Body of pancreas (tissue), 4 donors: Measurements from ENCODE around the gene PCDHGB7. TPM values are rescaled to one million over a fixed set of nuclear protein-coding genes. Genes with fewer than 3 reads are reported as not detected.
A peak's percentile ranks its signal among the peaks of the same experiment; 100 is the strongest.
"Not testable (repeated sequence)": the region's sequence is repeated elsewhere in the genome, so short reads cannot be mapped to it uniquely, and the experiment has no call there.

Experiments used
- ATAC-seq: fragments of 150-250 bp; one replicate; pipeline ENCODE4 v1.9.1; 2016
- DNase-seq, 4 donors: peaks; one replicate each; pipeline ENCODE4 v3.0.0-alpha.2; 2019
- H3K27ac ChIP-seq, 4 donors: fragments of 200-600 bp; sonication (generic); 1 replicate in 3 of 4; 2 replicates in 1 of 4; pipeline versions ENCODE4 v1.5.1 to v1.6.1; 2016 to 2019; ENCODE audit warnings: mild to moderate bottlenecking in 1 of 4, mixed read lengths in 1 of 4, moderate library complexity in 1 of 4
- H3K27me3 ChIP-seq, 2 donors: fragments of 200-600 bp; sonication (generic); one replicate each; pipeline ENCODE4 v1.6.0; 2016; ENCODE audit warnings: mild to moderate bottlenecking in 1 of 2
- H3K36me3 ChIP-seq, 2 donors: fragments of 200-600 bp; sonication (generic); replicated peaks in 1 of 2; 2 replicates each; pipeline ENCODE4 v1.5.1; 2016; ENCODE audit warnings: low read depth in 2 of 2; ENCODE audit not compliant: insufficient read depth in 1 of 2
- H3K4me1 ChIP-seq: fragments of 200-600 bp; sonication (generic); one replicate; pipeline ENCODE4 v1.6.0; 2016
- H3K4me3 ChIP-seq, 2 donors: fragments of 200-600 bp; sonication (generic); 1 replicate in 1 of 2; 2 replicates in 1 of 2; pipeline ENCODE4 v1.5.1; 2016 to 2019
- H3K9me3 ChIP-seq, 3 donors: fragments of 200-600 bp; sonication (generic); 1 replicate in 2 of 3; 2 replicates in 1 of 3; pipeline ENCODE4 v1.5.1; 2016
- POLR2A ChIP-seq, 3 donors: fragments of 450-650 bp; IDR thresholded peaks; one replicate each; pipeline ENCODE4 v1.6.1; 2016; ENCODE audit warnings: antibody characterized with exemption in 3 of 3, mild to moderate bottlenecking in 2 of 3
- WGBS, 2 donors: methylation state at CpG; one replicate each; pipeline ENCODE4 v1.1.5; 2017; 5-methylcytosine and 5-hydroxymethylcytosine counted together
- intact Hi-C: fragments of 100-400 bp; cut with DNase I; formaldehyde crosslinking; loops from one replicate; pipeline ENCODE4 v1.15.1; 2023
- total RNA-seq, 2 donors: library from RNA; depleted of rRNA; stranded (reverse); fragments of >200 nt; gene quantifications; one replicate each; pipeline ENCODE4 v1.1.0, GENCODE V29; 2016
- TF ChIP-seq, protein P1 (sequence below), 7 experiments: fragments of 450-650 bp in 4 of 7; fragments of 200-600 bp in 3 of 7; sonication (generic) in 3 of 7; IDR thresholded peaks; one replicate each; pipeline ENCODE4 v1.5.1; 2016 to 2019; ENCODE audit warnings: antibody characterized with exemption in 7 of 7

The PCDHGB7 gene
- total RNA-seq, 2 donors from 2014 or later: 7.0 to 7.9 TPM

DNA sequence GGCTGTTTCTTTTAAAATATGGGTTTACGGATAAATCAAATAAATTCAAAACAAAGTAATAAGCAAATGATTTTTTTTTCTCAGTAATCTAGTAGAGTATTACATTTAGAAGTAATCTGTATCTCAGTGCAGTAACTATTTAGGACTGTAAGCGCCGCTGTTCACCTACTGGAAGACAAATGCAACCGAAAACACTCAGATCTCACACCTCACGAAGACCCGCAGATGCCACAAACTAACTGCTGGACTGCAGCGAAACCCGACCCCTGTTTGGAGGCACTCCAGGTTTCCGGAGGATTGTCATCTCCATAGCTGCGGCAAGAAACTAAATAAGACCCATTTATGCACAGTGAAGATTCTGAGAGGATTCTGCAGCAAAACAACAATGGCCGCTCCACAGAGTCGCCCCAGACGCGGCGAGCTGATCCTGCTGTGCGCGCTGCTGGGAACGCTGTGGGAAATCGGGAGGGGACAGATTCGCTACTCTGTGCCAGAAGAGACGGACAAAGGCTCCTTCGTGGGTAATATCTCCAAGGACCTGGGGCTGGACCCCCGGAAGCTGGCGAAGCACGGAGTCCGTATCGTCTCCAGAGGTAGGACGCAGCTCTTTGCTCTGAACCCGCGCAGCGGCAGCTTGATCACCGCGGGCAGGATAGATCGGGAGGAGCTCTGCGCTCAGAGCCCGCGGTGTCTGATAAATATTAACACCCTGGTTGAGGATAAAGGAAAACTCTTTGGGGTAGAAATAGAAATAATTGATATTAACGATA lies 24.9 kb upstream of the PCDHGB7 start, which contains the start of gene PCDHGA8:
PCDHGA8 (plus strand) TSS at position 205 of the 770 bp plus-strand sequence; CDS start at position 386, 181 bp downstream.
- intact Hi-C loops: no loop called here
- peaks cover 0 to 67% (median 21%) of the 10 kb centered on the region in 3 donors for H3K9me3 ChIP-seq
- no peaks in the 10 kb centered on the region for H3K36me3 ChIP-seq
- H3K4me1 ChIP-seq: no peaks in the 10 kb centered on the region
- 20 to 32% methylated on average over 37 to 38 of the region's 38 CpGs for WGBS, 2 donors
- no peaks in the 10 kb centered on the region for H3K27me3 ChIP-seq
- DNase-seq (no peak), ATAC-seq (no peak)
- H3K27ac ChIP-seq: no peak within 1 kb of the TSS
- H3K4me3 ChIP-seq: no peak within 1 kb of the TSS
- no peak for TF ChIP-seq POLR2A (IDR thresholded peaks at IDR 0.05)
- TF ChIP-seq, protein P1, sequence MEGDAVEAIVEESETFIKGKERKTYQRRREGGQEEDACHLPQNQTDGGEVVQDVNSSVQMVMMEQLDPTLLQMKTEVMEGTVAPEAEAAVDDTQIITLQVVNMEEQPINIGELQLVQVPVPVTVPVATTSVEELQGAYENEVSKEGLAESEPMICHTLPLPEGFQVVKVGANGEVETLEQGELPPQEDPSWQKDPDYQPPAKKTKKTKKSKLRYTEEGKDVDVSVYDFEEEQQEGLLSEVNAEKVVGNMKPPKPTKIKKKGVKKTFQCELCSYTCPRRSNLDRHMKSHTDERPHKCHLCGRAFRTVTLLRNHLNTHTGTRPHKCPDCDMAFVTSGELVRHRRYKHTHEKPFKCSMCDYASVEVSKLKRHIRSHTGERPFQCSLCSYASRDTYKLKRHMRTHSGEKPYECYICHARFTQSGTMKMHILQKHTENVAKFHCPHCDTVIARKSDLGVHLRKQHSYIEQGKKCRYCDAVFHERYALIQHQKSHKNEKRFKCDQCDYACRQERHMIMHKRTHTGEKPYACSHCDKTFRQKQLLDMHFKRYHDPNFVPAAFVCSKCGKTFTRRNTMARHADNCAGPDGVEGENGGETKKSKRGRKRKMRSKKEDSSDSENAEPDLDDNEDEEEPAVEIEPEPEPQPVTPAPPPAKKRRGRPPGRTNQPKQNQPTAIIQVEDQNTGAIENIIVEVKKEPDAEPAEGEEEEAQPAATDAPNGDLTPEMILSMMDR (IDR thresholded peaks at IDR 0.05): peak in 1 of 7 experiments; percentile 8

DNA sequence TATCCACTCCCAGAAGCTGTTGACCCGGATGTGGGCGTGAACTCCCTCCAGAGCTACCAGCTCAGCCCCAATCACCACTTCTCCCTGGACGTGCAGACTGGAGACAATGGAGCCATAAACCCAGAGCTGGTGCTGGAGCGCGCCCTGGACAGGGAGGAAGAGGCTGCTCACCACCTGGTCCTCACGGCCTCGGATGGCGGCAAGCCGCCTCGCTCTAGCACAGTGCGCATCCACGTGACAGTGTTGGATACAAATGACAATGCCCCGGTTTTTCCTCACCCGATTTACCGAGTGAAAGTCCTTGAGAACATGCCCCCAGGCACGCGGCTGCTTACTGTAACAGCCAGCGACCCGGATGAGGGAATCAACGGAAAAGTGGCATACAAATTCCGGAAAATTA lies 24.2 kb upstream of the PCDHGB7 start:
- Histone ChIP-seq H3K4me1 (no peaks in the 10 kb centered on the region), H3K27ac (no peak overlapping the region), H3K9me3 (peaks cover 0 to 66% (median 21%) of the 10 kb centered on the region in 3 donors), H3K4me3 (no peak overlapping the region), H3K36me3 (no peaks in the 10 kb centered on the region), H3K27me3 (no peaks in the 10 kb centered on the region)
- intact Hi-C loops: no loop called here
- 22 to 42% methylated on average over 21 of the region's 21 CpGs for WGBS, 2 donors
- ATAC-seq (no peak), DNase-seq (no peak)
- no peak for TF ChIP-seq POLR2A (IDR thresholded peaks at IDR 0.05)
- TF ChIP-seq, protein P1 (IDR thresholded peaks at IDR 0.05): no peak

DNA sequence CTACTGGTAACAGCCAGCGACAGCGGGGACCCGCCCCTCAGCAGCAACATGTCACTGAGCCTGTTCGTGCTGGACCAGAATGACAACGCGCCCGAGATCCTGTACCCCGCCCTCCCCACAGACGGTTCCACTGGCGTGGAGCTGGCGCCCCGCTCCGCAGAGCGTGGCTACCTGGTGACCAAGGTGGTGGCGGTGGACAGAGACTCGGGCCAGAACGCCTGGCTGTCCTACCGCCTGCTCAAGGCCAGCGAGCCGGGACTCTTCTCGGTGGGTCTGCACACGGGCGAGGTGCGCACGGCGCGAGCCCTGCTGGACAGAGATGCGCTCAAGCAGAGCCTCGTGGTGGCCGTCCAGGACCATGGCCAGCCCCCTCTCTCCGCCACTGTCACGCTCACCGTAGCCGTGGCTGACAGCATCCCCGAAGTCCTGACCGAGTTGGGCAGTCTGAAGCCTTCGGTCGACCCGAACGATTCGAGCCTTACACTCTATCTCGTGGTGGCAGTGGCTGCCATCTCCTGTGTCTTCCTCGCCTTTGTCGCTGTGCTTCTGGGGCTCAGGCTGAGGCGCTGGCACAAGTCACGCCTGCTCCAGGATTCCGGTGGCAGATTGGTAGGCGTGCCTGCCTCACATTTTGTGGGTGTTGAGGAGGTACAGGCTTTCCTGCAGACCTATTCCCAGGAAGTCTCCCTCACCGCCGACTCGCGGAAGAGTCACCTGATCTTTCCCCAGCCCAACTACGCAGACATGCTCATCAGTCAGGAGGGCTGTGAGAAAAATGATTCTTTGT lies 22.9 kb upstream of the PCDHGB7 start:
- H3K4me3 ChIP-seq, DNase-seq, H3K4me1 ChIP-seq, H3K27ac ChIP-seq, H3K36me3 ChIP-seq, H3K27me3 ChIP-seq, intact Hi-C loops, ATAC-seq: not testable (repeated sequence)
- H3K9me3 ChIP-seq: peaks cover 0 to 63% (median 17%) of the 10 kb centered on the region in 3 donors
- 29 to 35% methylated on average over 7 to 40 of the region's 53 CpGs for WGBS, 2 donors

DNA sequence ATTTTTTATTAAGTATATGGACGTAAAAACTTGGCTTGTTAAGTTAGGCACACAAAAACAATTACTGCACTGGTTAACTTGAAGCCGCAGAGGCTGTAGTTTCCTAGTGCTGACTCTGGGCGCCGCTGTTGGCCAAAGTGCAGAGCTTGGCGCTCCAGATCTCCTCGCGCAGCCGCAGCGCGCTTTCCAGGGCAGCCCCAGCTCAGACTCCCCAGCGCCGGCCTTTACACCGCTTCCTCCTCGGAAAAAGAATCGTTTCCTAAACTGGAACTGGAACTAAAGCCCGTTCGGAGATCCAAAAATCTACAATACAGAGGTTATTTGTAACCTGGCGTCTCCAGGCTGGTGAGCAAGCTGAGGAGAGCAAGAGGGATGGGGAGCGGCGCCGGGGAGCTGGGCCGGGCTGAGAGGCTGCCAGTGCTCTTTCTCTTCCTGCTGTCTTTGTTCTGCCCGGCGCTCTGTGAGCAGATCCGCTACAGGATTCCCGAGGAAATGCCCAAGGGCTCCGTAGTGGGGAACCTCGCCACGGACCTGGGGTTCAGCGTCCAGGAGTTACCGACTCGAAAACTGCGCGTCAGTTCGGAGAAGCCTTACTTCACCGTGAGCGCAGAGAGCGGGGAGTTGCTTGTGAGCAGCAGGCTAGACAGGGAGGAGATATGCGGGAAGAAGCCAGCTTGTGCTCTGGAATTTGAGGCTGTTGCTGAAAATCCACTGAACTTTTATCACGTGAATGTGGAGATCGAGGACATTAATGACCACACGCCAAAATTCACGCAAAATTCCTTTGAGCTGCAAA lies 19.5 kb upstream of the PCDHGB7 start, which contains the start of gene PCDHGB5:
PCDHGB5 (plus strand) TSS at position 192 of the 796 bp plus-strand sequence; CDS start at position 373, 181 bp downstream.
- TF ChIP-seq POLR2A (IDR thresholded peaks at IDR 0.05): peak in 1 of 3 donors; percentile 9
- TF ChIP-seq, protein P1 (IDR thresholded peaks at IDR 0.05): peak; percentile 18 to 60 (median 52)
- H3K4me3 ChIP-seq, intact Hi-C loops, H3K36me3 ChIP-seq, H3K4me1 ChIP-seq, H3K27me3 ChIP-seq: not testable (repeated sequence)
- peak; percentile 40 to 63 (median 54) for DNase-seq
- WGBS, 2 donors: 3 to 4% methylated on average over 19 to 26 of the region's 43 CpGs
- Histone ChIP-seq H3K27ac (peak within 1 kb of the TSS in 1 of 4 donors; percentile 21), H3K9me3 (peaks cover 0 to 63% (median 14%) of the 10 kb centered on the region in 3 donors)
- peak; percentile 85 for ATAC-seq
